HepG2 (cell line): ENCODE measurements around the gene ARL5A. TPM values are rescaled to one million over a fixed set of nuclear protein-coding genes. Genes with fewer than 3 reads are reported as not detected.

ENCODE experiments used
- ATAD3A ChIP-seq: sonication (generic); formaldehyde crosslinking; IDR thresholded peaks from 2 replicates; pipeline ENCODE4 v1.4.0; 2020; ENCODE audit warnings: missing genetic modification reagents
- CENPT ChIP-seq: sonication (generic); formaldehyde crosslinking; IDR thresholded peaks from 2 replicates; pipeline ENCODE4 v1.8.0; 2022; ENCODE audit warnings: low read depth, mild to moderate bottlenecking, moderate library complexity, missing genetic modification reagents
- CREM ChIP-seq, 2 experiments: sonication (generic) in 1 of 2; formaldehyde crosslinking in 1 of 2; IDR thresholded peaks; 2 replicates each; pipeline versions ENCODE4 v1.4.0 to v1.6.1; 2016 to 2020; ENCODE audit warnings: antibody characterized with exemption in 1 of 2, mild to moderate bottlenecking in 1 of 2, missing genetic modification reagents in 1 of 2
- KLF12 ChIP-seq: sonication (generic); formaldehyde crosslinking; IDR thresholded peaks from 2 replicates; pipeline ENCODE4 v1.4.0; 2020; ENCODE audit warnings: missing genetic modification reagents, borderline replicate concordance
- NCOA1 ChIP-seq: sonication (generic); formaldehyde crosslinking; IDR thresholded peaks from 2 replicates; pipeline ENCODE4 v1.9.0; 2021; ENCODE audit warnings: missing genetic modification reagents
- NONO ChIP-seq, 2 experiments: fragments of 450-650 bp in 1 of 2; sonication (generic) in 1 of 2; formaldehyde crosslinking in 1 of 2; IDR thresholded peaks in 1 of 2; conservative IDR thresholded peaks in 1 of 2; 2 replicates each; pipeline versions ENCODE4 v1.6.1 to v1.8.0; 2017 to 2022; ENCODE audit warnings: mild to moderate bottlenecking in 1 of 2, missing genetic modification reagents in 1 of 2, moderate library complexity in 1 of 2
- RBFOX2 ChIP-seq: fragments of 200-400 bp; formaldehyde crosslinking; IDR thresholded peaks from 2 replicates; pipeline ENCODE4 v1.6.1; 2017; ENCODE audit warnings: low read depth, mild to moderate bottlenecking, low read length
- REPIN1 ChIP-seq: sonication (generic); formaldehyde crosslinking; IDR thresholded peaks from 2 replicates; pipeline ENCODE4 v1.8.0; 2022; ENCODE audit warnings: missing genetic modification reagents, low read depth, mild to moderate bottlenecking, borderline replicate concordance
- SOX5 ChIP-seq: IDR thresholded peaks from 2 replicates; pipeline ENCODE4 v1.6.1; 2016; ENCODE audit warnings: borderline replicate concordance
- TEAD2 ChIP-seq: sonication (generic); formaldehyde crosslinking; IDR thresholded peaks from 2 replicates; pipeline ENCODE4 v1.9.0; 2021; ENCODE audit warnings: missing genetic modification reagents
- ZFP1 ChIP-seq: IDR thresholded peaks from 2 replicates; pipeline ENCODE4 v1.6.1; 2016
- ZNF234 ChIP-seq: sonication (generic); formaldehyde crosslinking; conservative IDR thresholded peaks from 2 replicates; pipeline ENCODE4 v1.5.1; 2020; ENCODE audit warnings: mild to moderate bottlenecking, missing genetic modification reagents
- ZNF253 ChIP-seq: sonication (generic); formaldehyde crosslinking; IDR thresholded peaks from 2 replicates; pipeline ENCODE4 v1.8.0; 2022; ENCODE audit warnings: mild to moderate bottlenecking, missing genetic modification reagents, borderline replicate concordance
- ZNF3 ChIP-seq: IDR thresholded peaks from 2 replicates; pipeline ENCODE4 v1.7.0; 2017; ENCODE audit warnings: inconsistent platforms
- ZNF337 ChIP-seq: sonication (generic); formaldehyde crosslinking; IDR thresholded peaks from 2 replicates; pipeline ENCODE4 v1.5.1; 2020; ENCODE audit warnings: missing genetic modification reagents, low read depth, mild to moderate bottlenecking, borderline replicate concordance
- ZNF703 ChIP-seq: sonication (generic); formaldehyde crosslinking; IDR thresholded peaks from 2 replicates; pipeline ENCODE4 v1.5.1; 2020; ENCODE audit warnings: missing genetic modification reagents, mild to moderate bottlenecking, moderate library complexity, borderline replicate concordance
- ZNF766 ChIP-seq: sonication (generic); formaldehyde crosslinking; IDR thresholded peaks from 2 replicates; pipeline ENCODE4 v1.5.0; 2020; ENCODE audit warnings: missing genetic modification reagents, borderline replicate concordance
- ZNF776 ChIP-seq: sonication (generic); formaldehyde crosslinking; IDR thresholded peaks from 2 replicates; pipeline ENCODE4 v1.4.0; 2020; ENCODE audit warnings: mild to moderate bottlenecking, missing genetic modification reagents
- ZSCAN29 ChIP-seq: sonication (generic); formaldehyde crosslinking; conservative IDR thresholded peaks from 2 replicates; pipeline ENCODE4 v1.4.0; 2020; ENCODE audit warnings: mild to moderate bottlenecking, missing genetic modification reagents
- ZSCAN9 ChIP-seq: IDR thresholded peaks from 2 replicates; pipeline ENCODE4 v1.6.1; 2016; ENCODE audit warnings: borderline replicate concordance
- polyA plus RNA-seq, 8 experiments: library from polyadenylated mRNA; depleted of rRNA in 3 of 8; stranded (reverse) in 7 of 8; unstranded in 1 of 8; fragments of >200 nt; fragmentation: Illumina TruSeq in 4 of 8; extraction: Trizol in 4 of 8; gene quantifications; 2 replicates each; pipeline versions ENCODE4 v1.2.1 to v1.2.3, GENCODE V29; 2011 to 2016; ENCODE audit warnings: low read depth in 4 of 8, missing spikeins in 1 of 8, mixed read lengths in 1 of 8; ENCODE audit not compliant: insufficient read depth in 1 of 8
- total RNA-seq, 5 experiments: library from RNA; depleted of rRNA; stranded (reverse); fragments of >200 nt; fragmentation: Illumina TruSeq; extraction: Trizol; gene quantifications; 2 replicates each; pipeline ENCODE4 v1.2.3, GENCODE V29; 2016; ENCODE audit warnings: low read depth in 1 of 5
- TF ChIP-seq, protein P1 (sequence below): sonication (generic); formaldehyde crosslinking; IDR thresholded peaks from 2 replicates; pipeline ENCODE4 v1.4.0; 2020; ENCODE audit warnings: missing genetic modification reagents, borderline replicate concordance
- TF ChIP-seq, protein P2 (sequence below): sonication (generic); formaldehyde crosslinking; conservative IDR thresholded peaks from 2 replicates; pipeline ENCODE4 v1.4.0; 2020; ENCODE audit warnings: mild to moderate bottlenecking, missing genetic modification reagents, moderate library complexity
- TF ChIP-seq, protein P3 (sequence below): IDR thresholded peaks from 2 replicates; pipeline ENCODE4 v1.6.1; 2016; ENCODE audit warnings: missing compliant biosample characterization, missing genetic modification reagents, borderline replicate concordance

ARL5A gene
- total and polyA plus RNA-seq, 2 of the 13 experiments (the other 11 are each of a cell fraction or from before 2014, with no cell fraction given), result 47.5 to 149 TPM

DNA sequence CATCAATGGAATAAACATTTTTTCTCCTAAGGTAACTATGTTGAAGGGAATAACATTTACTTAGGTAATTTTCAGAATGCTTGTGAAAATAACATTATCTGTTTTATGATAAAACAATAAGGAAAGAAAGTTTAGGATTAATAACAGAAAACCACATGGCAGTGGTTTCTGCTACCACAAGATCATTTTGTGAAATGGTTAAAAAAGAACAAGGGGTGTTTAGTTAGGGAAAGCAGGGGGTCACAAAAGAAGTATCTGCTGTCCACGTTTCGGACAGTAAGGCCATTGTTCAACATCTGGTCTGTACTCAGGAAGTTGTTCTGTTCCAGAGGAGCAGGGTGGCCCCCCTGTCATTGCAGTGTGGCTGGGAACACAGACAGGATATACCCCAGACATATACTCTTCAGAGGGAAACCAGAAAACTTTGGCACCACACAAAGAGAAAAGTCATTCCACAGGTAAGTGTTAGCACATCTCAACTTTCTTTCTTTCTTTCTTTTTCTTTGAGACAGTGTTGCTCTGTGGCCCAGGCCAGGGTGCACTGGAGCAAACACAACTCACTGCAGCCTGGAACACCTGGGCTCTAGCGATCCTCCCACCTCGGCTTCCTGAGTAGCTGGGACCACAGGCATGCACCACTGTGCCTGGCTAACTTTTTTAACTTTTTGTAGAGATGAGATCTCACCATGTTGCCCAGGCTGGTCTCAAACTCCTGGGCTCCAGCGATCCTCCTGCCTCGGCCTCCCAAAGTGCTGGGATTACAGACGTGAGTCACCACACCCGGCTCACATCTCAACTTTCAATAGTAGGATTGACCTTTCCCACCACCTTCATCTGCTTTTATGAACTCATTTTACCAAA lies 14.8 kb upstream of the ARL5A start (continued):
- TF ChIP-seq REPIN1 (CRISPR knock-in tag) (peak; percentile 27; the same call in 1 of the 2 replicates), RBFOX2 (no peak), ZNF776 (CRISPR knock-in tag) (no peak), KLF12 (CRISPR knock-in tag) (no peak), SOX5 (CRISPR knock-in tag) (peak; percentile 98), ZNF234 (CRISPR knock-in tag) (no peak), NONO (IDR thresholded peaks at IDR 0.05) (no peak), NONO (CRISPR knock-in tag; conservative IDR thresholded peaks at IDR 0.05) (no peak), CENPT (CRISPR knock-in tag) (no peak), ZNF337 (CRISPR knock-in tag) (no peak), CREM (IDR thresholded peaks at IDR 0.05) (no peak), CREM (CRISPR knock-in tag; IDR thresholded peaks at IDR 0.05) (no peak), ZSCAN9 (CRISPR knock-in tag) (peak; percentile 81), ZNF3 (no peak), NCOA1 (CRISPR knock-in tag) (no peak), ZNF253 (CRISPR knock-in tag) (no peak), ATAD3A (no peak), ZSCAN29 (CRISPR knock-in tag) (0 out of 2 replicates have a peak, but pooled peaks have one; percentile 69), ZFP1 (CRISPR knock-in tag) (no peak), ZNF703 (CRISPR knock-in tag) (no peak), ZNF766 (no peak), TEAD2 (CRISPR knock-in tag) (no peak)
- TF ChIP-seq, protein P1, sequence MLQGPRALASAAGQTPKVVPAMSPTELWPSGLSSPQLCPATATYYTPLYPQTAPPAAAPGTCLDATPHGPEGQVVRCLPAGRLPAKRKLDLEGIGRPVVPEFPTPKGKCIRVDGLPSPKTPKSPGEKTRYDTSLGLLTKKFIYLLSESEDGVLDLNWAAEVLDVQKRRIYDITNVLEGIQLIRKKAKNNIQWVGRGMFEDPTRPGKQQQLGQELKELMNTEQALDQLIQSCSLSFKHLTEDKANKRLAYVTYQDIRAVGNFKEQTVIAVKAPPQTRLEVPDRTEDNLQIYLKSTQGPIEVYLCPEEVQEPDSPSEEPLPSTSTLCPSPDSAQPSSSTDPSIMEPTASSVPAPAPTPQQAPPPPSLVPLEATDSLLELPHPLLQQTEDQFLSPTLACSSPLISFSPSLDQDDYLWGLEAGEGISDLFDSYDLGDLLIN (CRISPR knock-in tag), result no peak
- TF ChIP-seq, protein P2, sequence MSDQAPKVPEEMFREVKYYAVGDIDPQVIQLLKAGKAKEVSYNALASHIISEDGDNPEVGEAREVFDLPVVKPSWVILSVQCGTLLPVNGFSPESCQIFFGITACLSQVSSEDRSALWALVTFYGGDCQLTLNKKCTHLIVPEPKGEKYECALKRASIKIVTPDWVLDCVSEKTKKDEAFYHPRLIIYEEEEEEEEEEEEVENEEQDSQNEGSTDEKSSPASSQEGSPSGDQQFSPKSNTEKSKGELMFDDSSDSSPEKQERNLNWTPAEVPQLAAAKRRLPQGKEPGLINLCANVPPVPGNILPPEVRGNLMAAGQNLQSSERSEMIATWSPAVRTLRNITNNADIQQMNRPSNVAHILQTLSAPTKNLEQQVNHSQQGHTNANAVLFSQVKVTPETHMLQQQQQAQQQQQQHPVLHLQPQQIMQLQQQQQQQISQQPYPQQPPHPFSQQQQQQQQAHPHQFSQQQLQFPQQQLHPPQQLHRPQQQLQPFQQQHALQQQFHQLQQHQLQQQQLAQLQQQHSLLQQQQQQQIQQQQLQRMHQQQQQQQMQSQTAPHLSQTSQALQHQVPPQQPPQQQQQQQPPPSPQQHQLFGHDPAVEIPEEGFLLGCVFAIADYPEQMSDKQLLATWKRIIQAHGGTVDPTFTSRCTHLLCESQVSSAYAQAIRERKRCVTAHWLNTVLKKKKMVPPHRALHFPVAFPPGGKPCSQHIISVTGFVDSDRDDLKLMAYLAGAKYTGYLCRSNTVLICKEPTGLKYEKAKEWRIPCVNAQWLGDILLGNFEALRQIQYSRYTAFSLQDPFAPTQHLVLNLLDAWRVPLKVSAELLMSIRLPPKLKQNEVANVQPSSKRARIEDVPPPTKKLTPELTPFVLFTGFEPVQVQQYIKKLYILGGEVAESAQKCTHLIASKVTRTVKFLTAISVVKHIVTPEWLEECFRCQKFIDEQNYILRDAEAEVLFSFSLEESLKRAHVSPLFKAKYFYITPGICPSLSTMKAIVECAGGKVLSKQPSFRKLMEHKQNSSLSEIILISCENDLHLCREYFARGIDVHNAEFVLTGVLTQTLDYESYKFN (CRISPR knock-in tag), result peak; percentile 82
- TF ChIP-seq, protein P3, sequence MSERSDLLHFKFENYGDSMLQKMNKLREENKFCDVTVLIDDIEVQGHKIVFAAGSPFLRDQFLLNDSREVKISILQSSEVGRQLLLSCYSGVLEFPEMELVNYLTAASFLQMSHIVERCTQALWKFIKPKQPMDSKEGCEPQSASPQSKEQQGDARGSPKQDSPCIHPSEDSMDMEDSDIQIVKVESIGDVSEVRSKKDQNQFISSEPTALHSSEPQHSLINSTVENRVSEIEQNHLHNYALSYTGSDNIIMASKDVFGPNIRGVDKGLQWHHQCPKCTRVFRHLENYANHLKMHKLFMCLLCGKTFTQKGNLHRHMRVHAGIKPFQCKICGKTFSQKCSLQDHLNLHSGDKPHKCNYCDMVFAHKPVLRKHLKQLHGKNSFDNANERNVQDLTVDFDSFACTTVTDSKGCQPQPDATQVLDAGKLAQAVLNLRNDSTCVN (CRISPR knock-in tag), result no peak
